ENCODE data around the gene ZKSCAN5.

DNA sequence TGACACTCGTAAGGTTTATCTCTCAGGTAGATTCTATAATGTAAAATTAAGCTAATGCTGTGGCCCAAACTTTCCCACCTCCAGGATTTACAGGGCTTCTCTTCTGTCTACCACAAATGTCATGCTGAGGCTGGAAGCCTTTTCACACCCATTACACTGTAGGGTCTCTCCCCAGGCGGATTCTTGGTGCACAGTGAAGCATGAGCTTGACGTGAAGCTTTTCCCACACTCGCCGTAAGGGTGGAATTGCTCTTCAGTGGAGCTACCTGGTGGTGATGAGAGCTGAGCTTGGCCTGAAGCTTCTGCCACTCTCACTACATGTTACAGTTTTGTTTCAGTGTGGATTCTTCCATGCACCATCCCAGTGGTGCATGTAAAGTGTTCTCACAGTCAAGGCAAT lies 36.1 kb downstream of the ZKSCAN5 start:
- TF ChIP-seq, protein P1, sequence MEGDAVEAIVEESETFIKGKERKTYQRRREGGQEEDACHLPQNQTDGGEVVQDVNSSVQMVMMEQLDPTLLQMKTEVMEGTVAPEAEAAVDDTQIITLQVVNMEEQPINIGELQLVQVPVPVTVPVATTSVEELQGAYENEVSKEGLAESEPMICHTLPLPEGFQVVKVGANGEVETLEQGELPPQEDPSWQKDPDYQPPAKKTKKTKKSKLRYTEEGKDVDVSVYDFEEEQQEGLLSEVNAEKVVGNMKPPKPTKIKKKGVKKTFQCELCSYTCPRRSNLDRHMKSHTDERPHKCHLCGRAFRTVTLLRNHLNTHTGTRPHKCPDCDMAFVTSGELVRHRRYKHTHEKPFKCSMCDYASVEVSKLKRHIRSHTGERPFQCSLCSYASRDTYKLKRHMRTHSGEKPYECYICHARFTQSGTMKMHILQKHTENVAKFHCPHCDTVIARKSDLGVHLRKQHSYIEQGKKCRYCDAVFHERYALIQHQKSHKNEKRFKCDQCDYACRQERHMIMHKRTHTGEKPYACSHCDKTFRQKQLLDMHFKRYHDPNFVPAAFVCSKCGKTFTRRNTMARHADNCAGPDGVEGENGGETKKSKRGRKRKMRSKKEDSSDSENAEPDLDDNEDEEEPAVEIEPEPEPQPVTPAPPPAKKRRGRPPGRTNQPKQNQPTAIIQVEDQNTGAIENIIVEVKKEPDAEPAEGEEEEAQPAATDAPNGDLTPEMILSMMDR (conservative IDR thresholded peaks at IDR 0.05), result no peak
- no peak for TF ChIP-seq EZH2 (IDR thresholded peaks at IDR 0.05; ENCODE audit: low read depth)
